Fibroblast of pulmonary artery (primary cell): Measurements from ENCODE around the gene AUP1.

Source experiments
- DNase-seq: peaks from one replicate; pipeline ENCODE4 v3.0.0-alpha.2; 2010; ENCODE audit warnings: low read depth
- H3K4me3 ChIP-seq: replicated peaks from 2 replicates; pipeline ENCODE4 v1.5.1; 2011; ENCODE audit warnings: low read depth, mild to moderate bottlenecking, control low read depth, low read length, moderate library complexity
- TF ChIP-seq, protein P1 (sequence below): IDR thresholded peaks from 2 replicates; pipeline ENCODE4 v1.5.1; 2011; ENCODE audit warnings: mild to moderate bottlenecking, control low read depth, low read length, inconsistent platforms; ENCODE audit errors: missing control alignments

The AUP1 gene

DNA sequence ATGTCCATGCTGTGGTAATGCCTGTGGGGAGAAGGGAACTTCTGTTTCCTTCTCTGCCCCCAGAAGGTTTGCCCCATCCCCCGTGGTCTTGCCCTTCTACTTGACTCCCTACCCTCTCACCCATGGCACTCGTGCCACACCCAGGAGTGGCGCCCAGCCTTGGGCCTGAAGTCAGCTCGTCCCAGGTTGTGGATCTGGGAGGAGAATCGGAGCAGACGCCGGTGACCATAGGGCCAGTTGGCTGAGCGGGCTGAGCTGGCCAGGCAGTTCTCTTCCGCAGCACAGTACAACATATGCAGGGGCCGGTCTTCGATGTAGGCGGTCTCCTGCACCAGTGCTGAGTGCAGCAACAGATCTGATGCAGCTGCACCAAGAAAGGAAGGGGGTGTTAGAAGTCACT lies 4.9 kb upstream of the AUP1 start:
- no peak for DNase-seq
- TF ChIP-seq, protein P1, sequence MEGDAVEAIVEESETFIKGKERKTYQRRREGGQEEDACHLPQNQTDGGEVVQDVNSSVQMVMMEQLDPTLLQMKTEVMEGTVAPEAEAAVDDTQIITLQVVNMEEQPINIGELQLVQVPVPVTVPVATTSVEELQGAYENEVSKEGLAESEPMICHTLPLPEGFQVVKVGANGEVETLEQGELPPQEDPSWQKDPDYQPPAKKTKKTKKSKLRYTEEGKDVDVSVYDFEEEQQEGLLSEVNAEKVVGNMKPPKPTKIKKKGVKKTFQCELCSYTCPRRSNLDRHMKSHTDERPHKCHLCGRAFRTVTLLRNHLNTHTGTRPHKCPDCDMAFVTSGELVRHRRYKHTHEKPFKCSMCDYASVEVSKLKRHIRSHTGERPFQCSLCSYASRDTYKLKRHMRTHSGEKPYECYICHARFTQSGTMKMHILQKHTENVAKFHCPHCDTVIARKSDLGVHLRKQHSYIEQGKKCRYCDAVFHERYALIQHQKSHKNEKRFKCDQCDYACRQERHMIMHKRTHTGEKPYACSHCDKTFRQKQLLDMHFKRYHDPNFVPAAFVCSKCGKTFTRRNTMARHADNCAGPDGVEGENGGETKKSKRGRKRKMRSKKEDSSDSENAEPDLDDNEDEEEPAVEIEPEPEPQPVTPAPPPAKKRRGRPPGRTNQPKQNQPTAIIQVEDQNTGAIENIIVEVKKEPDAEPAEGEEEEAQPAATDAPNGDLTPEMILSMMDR, result no peak
- H3K4me3 ChIP-seq, result no peak overlapping the region

GRCh38 chr2:74533464-74533863 lies 4.0 kb upstream of the AUP1 start:
- no peak for DNase-seq
- TF ChIP-seq, protein P1, result no peak
- no peak overlapping the region for H3K4me3 ChIP-seq

- TF ChIP-seq, protein P1, result peak; percentile 36
- H3K4me3 ChIP-seq, result no peak overlapping the region
- peak; percentile 72 for DNase-seq
Measured at GRCh38 chr2:74532222-74532621, 2.7 kb upstream of the AUP1 start.

GRCh38 chr2:74531666-74532065 lies 2.2 kb upstream of the AUP1 start:
- H3K4me3 ChIP-seq, result no peak overlapping the region
- TF ChIP-seq, protein P1, result no peak
- no peak for DNase-seq

GRCh38 chr2:74530239-74531187 lies 1.0 kb upstream of the AUP1 start:
- TF ChIP-seq, protein P1, result no peak
- H3K4me3 ChIP-seq, result peak overlapping the region; percentile 98
- DNase-seq, result peak; percentile 54

GRCh38 chr2:74528600-74529356 lies 728 bp downstream of the AUP1 start:
- no peak for DNase-seq
- peak overlapping the region; percentile 98 for H3K4me3 ChIP-seq
- TF ChIP-seq, protein P1, result no peak
